Activated CD8-positive, alpha-beta T cell treated with anti-CD3 and anti-CD28 coated beads for 36 hours (primary cell): ENCODE results near the gene CENPT. TPM values are rescaled to one million over a fixed set of nuclear protein-coding genes. Genes with fewer than 3 reads are reported as not detected.

Experiments used
- ATAC-seq: fragments of 200-7000 bp; cut with Tn5 transposase; one replicate; pipeline ENCODE4 v1.10.0; 2021; ENCODE audit warnings: mild to moderate bottlenecking, moderate library complexity
- CTCF ChIA-PET: fragments of 350-600 bp; sonication (Branson Sonifier 250); formaldehyde crosslinking; loops from one replicate; lab custom pipeline; 2021; ENCODE audit warnings: antibody characterized with exemption; lab: Charles Lee
- POLR2A ChIA-PET: fragments of 350-600 bp; sonication (Branson Sonifier 250); formaldehyde crosslinking; loops from one replicate; lab custom pipeline; 2021; ENCODE audit warnings: antibody characterized with exemption; lab: Charles Lee
- DNase-seq: peaks from one replicate; pipeline ENCODE4 v3.0.0-alpha.2; 2020
- H3K27ac Mint-ChIP-seq: one replicate; pipeline ENCODE4 v1.8.0; 2021; ENCODE audit warnings: mild to moderate bottlenecking, mixed read lengths
- H3K27me3 Mint-ChIP-seq: one replicate; pipeline ENCODE4 v1.8.0; 2021; ENCODE audit warnings: mixed read lengths
- H3K36me3 Mint-ChIP-seq: one replicate; pipeline ENCODE4 v1.8.0; 2021; ENCODE audit warnings: low read depth, mixed read lengths
- H3K4me1 Mint-ChIP-seq: one replicate; pipeline ENCODE4 v1.8.0; 2021; ENCODE audit warnings: low read depth, mixed read lengths
- H3K4me3 Mint-ChIP-seq: one replicate; pipeline ENCODE4 v1.8.0; 2021; ENCODE audit warnings: mild to moderate bottlenecking, moderate library complexity, mixed read lengths
- H3K9me3 Mint-ChIP-seq: one replicate; pipeline ENCODE4 v1.8.0; 2021; ENCODE audit warnings: mixed read lengths
- intact Hi-C: fragments of 100-400 bp; cut with micrococcal nuclease; formaldehyde crosslinking; loops from one replicate; pipeline ENCODE4 v1.10.0; 2022
- total RNA-seq, 2 experiments: library from RNA; stranded (reverse); gene quantifications; one replicate each; pipeline ENCODE4 v1.2.3, GENCODE V29; 2021
- TF ChIP-seq, protein P1 (sequence below): fragments of 200-600 bp; IDR thresholded peaks from one replicate; pipeline ENCODE4 v1.8.0; 2022; ENCODE audit warnings: antibody characterized with exemption, mild to moderate bottlenecking

Gene CENPT, protein sequence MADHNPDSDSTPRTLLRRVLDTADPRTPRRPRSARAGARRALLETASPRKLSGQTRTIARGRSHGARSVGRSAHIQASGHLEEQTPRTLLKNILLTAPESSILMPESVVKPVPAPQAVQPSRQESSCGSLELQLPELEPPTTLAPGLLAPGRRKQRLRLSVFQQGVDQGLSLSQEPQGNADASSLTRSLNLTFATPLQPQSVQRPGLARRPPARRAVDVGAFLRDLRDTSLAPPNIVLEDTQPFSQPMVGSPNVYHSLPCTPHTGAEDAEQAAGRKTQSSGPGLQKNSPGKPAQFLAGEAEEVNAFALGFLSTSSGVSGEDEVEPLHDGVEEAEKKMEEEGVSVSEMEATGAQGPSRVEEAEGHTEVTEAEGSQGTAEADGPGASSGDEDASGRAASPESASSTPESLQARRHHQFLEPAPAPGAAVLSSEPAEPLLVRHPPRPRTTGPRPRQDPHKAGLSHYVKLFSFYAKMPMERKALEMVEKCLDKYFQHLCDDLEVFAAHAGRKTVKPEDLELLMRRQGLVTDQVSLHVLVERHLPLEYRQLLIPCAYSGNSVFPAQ
- 10 to 100 TPM; 40.4 to 42.2 TPM for total RNA-seq

DNA sequence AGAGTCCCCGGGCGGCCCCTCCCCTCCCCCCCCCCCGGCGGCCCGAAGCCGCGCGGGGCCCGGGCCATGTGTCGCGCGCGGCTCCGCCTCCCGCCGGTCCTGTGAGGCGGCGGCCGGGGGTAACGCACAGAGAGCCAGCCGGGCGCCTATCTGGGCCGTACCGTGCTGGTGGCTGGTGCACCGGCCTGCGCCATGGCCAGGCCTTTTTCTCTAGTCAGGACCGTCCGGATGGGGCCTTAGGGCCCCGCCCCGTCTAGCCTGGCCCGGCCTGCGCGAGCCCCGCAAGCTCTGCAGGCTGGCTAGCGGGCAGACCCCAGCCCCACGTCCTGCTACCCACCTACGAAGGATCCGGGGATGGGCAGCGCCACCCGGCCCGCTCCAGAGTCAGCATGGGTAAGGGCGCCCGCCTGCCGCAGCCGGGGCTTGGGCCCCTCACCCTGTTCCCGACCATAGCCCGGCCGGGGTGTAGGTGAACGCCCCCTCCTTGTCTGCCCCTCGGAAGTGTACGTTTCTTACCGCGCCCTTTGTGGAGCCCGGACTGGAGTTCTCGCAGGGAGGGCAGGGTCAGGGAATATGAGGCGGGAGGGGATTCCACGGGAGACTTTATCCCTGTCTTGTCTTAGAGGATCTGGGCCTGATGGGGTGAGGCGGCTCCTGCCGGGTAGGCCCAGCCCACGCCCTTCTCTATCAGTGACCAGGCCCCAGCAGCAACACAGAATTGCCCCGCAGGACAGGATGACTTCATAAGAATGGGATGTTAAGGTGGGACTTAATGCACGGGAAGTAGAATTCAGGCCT lies at the start of gene CENPT:
CENPT (minus strand) TSS at position 630 of the 798 bp plus-strand sequence. CDS start 13,834 bp downstream, outside the sequence.
- DNase-seq (peak; percentile 69), ATAC-seq (peak; percentile 46)
- ChIA-PET POLR2A (interaction anchor here (0.7 to 3.9 kb wide), 8 partner anchors 10 to 271 kb away, joined by 3 to 22 read pairs (median 6); partner anchors contain the start of gene NRN1L), CTCF (interaction anchor here (0.9 to 2.1 kb wide), 3 partner anchors 31 to 326 kb away, joined by 3 to 14 read pairs (median 5); no protein-coding TSS in a partner anchor)
- H3K4me3 Mint-ChIP-seq: peak within 1 kb of the TSS; percentile 93
- H3K4me1 Mint-ChIP-seq: peaks cover 39% of the 10 kb centered on the region
- H3K27ac Mint-ChIP-seq: peak within 1 kb of the TSS; percentile 94
- intact Hi-C loops: no loop called here
- no peaks in the 10 kb centered on the region for H3K27me3 Mint-ChIP-seq
- TF ChIP-seq, protein P1, sequence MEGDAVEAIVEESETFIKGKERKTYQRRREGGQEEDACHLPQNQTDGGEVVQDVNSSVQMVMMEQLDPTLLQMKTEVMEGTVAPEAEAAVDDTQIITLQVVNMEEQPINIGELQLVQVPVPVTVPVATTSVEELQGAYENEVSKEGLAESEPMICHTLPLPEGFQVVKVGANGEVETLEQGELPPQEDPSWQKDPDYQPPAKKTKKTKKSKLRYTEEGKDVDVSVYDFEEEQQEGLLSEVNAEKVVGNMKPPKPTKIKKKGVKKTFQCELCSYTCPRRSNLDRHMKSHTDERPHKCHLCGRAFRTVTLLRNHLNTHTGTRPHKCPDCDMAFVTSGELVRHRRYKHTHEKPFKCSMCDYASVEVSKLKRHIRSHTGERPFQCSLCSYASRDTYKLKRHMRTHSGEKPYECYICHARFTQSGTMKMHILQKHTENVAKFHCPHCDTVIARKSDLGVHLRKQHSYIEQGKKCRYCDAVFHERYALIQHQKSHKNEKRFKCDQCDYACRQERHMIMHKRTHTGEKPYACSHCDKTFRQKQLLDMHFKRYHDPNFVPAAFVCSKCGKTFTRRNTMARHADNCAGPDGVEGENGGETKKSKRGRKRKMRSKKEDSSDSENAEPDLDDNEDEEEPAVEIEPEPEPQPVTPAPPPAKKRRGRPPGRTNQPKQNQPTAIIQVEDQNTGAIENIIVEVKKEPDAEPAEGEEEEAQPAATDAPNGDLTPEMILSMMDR: no peak
- H3K9me3 Mint-ChIP-seq: no peaks in the 10 kb centered on the region
- H3K36me3 Mint-ChIP-seq: peaks cover 28% of the 10 kb centered on the region

DNA sequence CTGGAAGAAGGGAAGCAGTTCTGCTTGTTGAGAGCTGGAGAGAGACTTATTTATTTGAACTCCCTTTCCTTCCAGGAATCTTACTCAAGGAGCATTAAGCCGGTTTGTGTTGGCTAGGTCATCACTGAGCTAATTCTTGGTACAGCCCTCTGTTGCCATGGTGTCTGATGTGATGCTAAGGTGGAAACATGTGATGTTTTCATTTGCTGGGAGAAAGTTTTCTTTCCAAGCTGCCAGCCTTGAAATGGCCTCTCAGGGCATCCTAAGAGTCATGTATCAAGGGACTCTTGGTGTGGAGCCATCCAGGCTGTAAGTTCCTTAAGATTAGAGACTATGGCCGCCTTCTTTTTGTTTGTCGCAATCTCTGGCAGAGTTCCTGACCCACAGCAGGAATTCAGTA lies 49.7 kb upstream of the CENPT start:
- Mint-ChIP-seq H3K4me3 (no peak overlapping the region), H3K27me3 (no peaks in the 10 kb centered on the region), H3K36me3 (no peaks in the 10 kb centered on the region), H3K27ac (no peak overlapping the region), H3K4me1 (peaks cover 31% of the 10 kb centered on the region), H3K9me3 (no peaks in the 10 kb centered on the region)
- DNase-seq (no peak), ATAC-seq (no peak)
- intact Hi-C loops: no loop called here
- POLR2A ChIA-PET: interaction anchor here (1.3 to 1.5 kb wide), 3 partner anchors 9 to 39 kb away, joined by 3 to 7 read pairs (median 4); partner anchors contain the start of gene PSMB10
- TF ChIP-seq, protein P1: no peak
- CTCF ChIA-PET: interaction anchor here (0.7 to 4.8 kb wide), 7 partner anchors 13 to 168 kb away, joined by 3 to 31 read pairs (median 5); partner anchors contain the start of gene NRN1L

DNA sequence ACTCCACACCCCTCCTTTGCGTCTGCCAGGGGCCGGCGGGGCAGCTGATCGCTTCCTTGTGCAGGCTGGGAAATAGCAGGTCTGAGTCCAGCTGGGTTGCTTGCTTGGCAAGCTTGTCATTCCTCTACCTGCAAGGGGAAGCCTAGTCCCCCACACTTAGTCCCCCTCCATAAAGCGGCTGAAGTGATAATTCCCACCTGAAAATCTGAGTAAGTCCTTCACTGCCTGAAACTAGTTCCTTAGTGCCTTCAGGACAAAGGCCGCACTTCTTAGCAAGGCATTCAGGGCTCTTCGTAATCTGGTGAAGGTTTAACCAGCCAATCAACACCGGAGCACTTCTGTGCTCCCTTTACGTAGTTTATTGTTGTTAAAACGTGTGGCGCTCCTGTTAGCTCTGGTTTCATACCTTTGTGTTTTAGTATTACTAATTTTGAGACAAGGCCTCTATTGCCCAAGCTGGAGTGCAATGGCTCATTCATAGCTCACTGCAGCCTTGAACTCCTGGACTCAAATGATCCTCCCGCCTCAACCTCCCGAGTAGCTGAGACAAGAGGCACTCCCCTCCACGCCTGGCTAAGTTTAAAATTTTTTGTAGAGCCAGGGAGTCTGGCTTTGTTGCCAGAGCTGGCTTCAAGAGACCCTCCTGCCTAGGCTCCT lies 46.4 kb upstream of the CENPT start:
- H3K4me3 Mint-ChIP-seq: peak overlapping the region; percentile 97
- H3K36me3 Mint-ChIP-seq: no peaks in the 10 kb centered on the region
- peaks cover 26% of the 10 kb centered on the region for H3K4me1 Mint-ChIP-seq
- no peaks in the 10 kb centered on the region for H3K27me3 Mint-ChIP-seq
- DNase-seq: peak; percentile 29
- TF ChIP-seq, protein P1: no peak
- ChIA-PET CTCF (interaction anchor here (0.9 to 4.9 kb wide), 8 partner anchors 10 to 373 kb away, joined by 3 to 30 read pairs (median 6); partner anchors contain the start of genes CTRL, NRN1L and PSMB10), POLR2A (interaction anchor here (0.5 to 2.1 kb wide), 11 partner anchors 19 to 331 kb away, joined by 3 to 8 read pairs (median 3); partner anchors contain the start of genes EDC4 and PSMB10)
- ATAC-seq: no peak
- H3K27ac Mint-ChIP-seq: peak overlapping the region; percentile 95
- no peaks in the 10 kb centered on the region for H3K9me3 Mint-ChIP-seq
- intact Hi-C loops: no loop called here

DNA sequence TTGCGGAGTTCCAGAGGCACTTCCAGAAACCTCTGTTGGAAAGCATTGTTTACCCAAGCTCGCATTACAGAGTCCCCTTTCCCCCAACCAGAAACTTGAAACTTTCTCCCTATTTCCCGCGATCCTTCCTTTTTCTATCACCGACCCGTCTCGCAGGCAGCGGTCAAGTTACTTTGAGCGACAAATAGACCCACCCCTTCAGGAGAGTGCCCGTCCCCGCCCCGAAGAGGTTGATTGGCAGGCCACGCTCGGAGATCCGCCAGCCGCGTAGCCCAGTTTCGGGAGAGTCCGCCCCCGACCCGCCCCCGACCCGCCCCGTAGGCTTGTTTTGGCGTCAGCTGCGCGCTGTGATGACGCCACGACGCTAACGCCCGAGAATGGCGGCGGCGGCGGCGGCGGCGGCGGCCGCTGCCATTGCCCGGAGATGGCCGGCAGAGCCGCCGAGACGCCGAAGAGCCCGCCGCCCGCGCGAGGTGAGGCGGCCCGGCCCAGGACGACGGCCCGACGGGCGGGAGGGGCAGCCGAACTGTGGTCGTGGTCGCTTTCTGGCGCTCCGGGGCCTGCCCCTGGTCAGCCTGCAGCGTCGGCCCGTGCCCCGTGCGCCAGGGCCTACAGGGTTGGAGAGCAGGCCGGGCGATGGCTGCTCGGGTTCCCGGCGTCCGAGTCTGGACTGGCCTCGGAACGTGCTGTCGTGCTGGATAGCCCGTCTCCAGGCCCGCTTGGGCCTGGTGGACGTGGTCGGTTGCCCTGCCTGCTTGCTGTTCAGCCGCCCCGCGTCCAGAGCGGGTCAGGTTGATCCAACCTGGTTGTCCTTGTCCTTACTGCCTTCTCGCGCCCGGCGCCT lies 45.6 kb upstream of the CENPT start, which contains the start of gene PSKH1:
PSKH1 (plus strand) TSS at position 356 of the 844 bp plus-strand sequence. CDS start 15,496 bp downstream, outside the sequence.
- DNase-seq: peak; percentile 97
- CTCF ChIA-PET: interaction anchor here (0.6 to 4.9 kb wide), 11 partner anchors 9 to 372 kb away, joined by 3 to 30 read pairs (median 5); partner anchors contain the start of genes CTRL, NRN1L and PSMB10
- no peaks in the 10 kb centered on the region for H3K9me3 Mint-ChIP-seq
- peak within 1 kb of the TSS; percentile 95 for H3K27ac Mint-ChIP-seq
- peak within 1 kb of the TSS; percentile 97 for H3K4me3 Mint-ChIP-seq
- intact Hi-C loops: no loop called here
- peaks cover 26% of the 10 kb centered on the region for H3K4me1 Mint-ChIP-seq
- H3K27me3 Mint-ChIP-seq: no peaks in the 10 kb centered on the region
- peak; percentile 100 for ATAC-seq
- TF ChIP-seq, protein P1: no peak
- H3K36me3 Mint-ChIP-seq: no peaks in the 10 kb centered on the region
- POLR2A ChIA-PET: interaction anchor here (0.5 to 2.1 kb wide), 12 partner anchors 9 to 112 kb away, joined by 3 to 8 read pairs (median 4); partner anchors contain the start of genes CTRL, EDC4, NRN1L and PSMB10
